Measurements from ENCODE around the gene TUBB2B.

GRCh38 chr6:3220366-3220765 lies 7.1 kb downstream of the TUBB2B start:
- TF ChIP-seq POLR2A (IDR thresholded peaks at IDR 0.05): no peak
- no peak for TF ChIP-seq CTCF (IDR thresholded peaks at IDR 0.05)
